ENCODE results near the gene C2. TPM values are rescaled to one million over a fixed set of nuclear protein-coding genes. Genes with fewer than 3 reads are reported as not detected.

C2 gene
- under 1 TPM in 1 of 6 donors, not detected in 5; 0.31 TPM for polyA plus RNA-seq (ENCODE audit: low read depth in 6 of 6)

DNA sequence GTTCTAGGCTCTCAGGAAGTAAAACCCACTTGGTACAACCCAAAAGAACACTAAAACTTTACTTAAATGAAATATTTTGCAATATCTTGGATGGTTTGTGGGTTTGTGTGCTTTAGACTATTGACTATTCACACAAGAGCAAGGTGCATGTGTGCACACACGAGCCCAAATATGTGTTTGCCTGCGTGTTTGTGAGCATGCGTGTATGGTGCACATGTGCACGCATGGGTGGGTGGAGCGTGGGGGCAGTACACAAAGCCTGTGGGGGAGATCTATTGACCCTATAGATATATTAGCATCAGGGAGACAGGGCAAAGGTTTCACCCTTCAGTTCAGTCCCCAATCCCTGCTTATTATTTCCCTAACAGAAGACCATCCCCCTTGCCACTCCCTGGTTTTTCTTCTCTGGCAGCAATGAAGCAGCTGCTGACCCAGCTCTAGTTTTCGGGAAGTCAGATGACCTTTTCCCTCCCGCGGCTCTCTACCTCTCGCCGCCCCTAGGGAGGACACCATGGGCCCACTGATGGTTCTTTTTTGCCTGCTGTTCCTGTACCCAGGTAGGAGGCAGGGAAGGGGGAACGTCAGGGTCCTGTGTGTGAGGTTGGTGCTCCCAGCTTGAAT, at the start of gene C2:
Gene C2 (plus strand): TSS at position 476 of the 621 bp plus-strand sequence. CDS start 36 bp downstream, at position 512.
- Mint-ChIP-seq H3K27ac (peak within 1 kb of the TSS in 1 of 6 donors; percentile 44), H3K4me1 (peaks cover 0 to 2% (median 0%) of the 10 kb centered on the region in 3 donors), H3K9me3 (peaks cover 0 to 2% (median 0%) of the 10 kb centered on the region in 7 donors), H3K4me3 (no peak within 1 kb of the TSS), H3K36me3 (no peaks in the 10 kb centered on the region), H3K27me3 (peaks cover 0 to 14% (median 7%) of the 10 kb centered on the region in 3 donors)
- no peak for ATAC-seq (ENCODE audit: low read depth in 2 of 2)
- DNase-seq = no peak

DNA sequence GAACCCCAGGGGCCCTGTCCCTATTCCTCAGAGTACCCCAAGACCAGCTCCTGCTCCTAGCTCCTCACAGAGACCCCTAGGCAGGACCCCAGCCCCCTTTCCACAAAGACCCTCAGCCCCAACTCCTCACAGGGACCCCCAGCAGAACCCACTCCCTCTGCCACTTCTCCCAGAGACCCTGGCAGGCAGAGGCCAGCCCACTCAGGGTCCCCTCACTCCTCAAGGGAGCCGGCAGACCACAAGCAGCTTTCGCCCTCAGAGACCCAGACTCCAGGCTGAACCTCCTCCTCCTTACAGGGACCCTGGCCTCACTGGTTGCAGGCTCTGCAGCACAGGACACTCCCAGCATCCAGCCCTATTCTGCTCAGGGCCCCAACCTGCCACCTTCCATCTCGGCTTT, 49.3 kb upstream of the C2 start:
- no peaks in the 10 kb centered on the region for H3K27me3 Mint-ChIP-seq
- H3K4me3 Mint-ChIP-seq = no peak overlapping the region
- peaks cover 13 to 34% of the 10 kb centered on the region in 2 donors for H3K36me3 Mint-ChIP-seq
- DNase-seq = no peak
- peak overlapping the region in 2 of 6 donors; percentile 28 to 57 for H3K27ac Mint-ChIP-seq
- no peaks in the 10 kb centered on the region for H3K9me3 Mint-ChIP-seq
- no peak for ATAC-seq (ENCODE audit: low read depth in 2 of 2)
- peaks cover 0 to 5% (median 4%) of the 10 kb centered on the region in 3 donors for H3K4me1 Mint-ChIP-seq

DNA sequence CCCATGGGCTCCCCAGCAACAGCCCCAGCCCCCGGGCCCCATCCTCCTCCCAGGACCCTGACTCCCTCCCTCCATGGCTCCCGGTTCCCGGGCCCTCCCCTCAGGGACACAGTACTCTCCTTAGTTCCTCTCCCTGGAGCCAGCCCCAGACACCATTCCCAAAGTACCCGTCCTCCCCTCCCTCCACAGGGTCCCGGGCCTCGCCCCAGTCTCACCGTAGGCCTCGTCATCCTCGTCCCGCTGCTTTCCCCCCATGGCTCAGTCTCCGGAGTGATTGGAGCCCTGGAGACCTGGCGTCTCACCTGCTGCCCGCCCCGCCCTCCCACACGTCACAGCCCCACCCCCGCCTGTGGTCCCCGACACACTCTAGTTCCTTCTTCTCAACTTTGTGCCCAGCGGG, 48.8 kb upstream of the C2 start, which contains the start of gene SLC44A4:
Gene SLC44A4 (minus strand): TSS at position 272 of the 400 bp plus-strand sequence. CDS start 17 bp downstream, at position 255.
- no peak within 1 kb of the TSS for H3K4me3 Mint-ChIP-seq
- no peak for DNase-seq
- H3K27me3 Mint-ChIP-seq = no peaks in the 10 kb centered on the region
- peaks cover 0 to 5% (median 4%) of the 10 kb centered on the region in 3 donors for H3K4me1 Mint-ChIP-seq
- H3K27ac Mint-ChIP-seq = peak within 1 kb of the TSS in 3 of 6 donors; percentile 28 to 63 (median 33)
- no peak for ATAC-seq (ENCODE audit: low read depth in 2 of 2)
- no peaks in the 10 kb centered on the region for H3K9me3 Mint-ChIP-seq
- H3K36me3 Mint-ChIP-seq = peaks cover 13 to 34% of the 10 kb centered on the region in 2 donors

DNA sequence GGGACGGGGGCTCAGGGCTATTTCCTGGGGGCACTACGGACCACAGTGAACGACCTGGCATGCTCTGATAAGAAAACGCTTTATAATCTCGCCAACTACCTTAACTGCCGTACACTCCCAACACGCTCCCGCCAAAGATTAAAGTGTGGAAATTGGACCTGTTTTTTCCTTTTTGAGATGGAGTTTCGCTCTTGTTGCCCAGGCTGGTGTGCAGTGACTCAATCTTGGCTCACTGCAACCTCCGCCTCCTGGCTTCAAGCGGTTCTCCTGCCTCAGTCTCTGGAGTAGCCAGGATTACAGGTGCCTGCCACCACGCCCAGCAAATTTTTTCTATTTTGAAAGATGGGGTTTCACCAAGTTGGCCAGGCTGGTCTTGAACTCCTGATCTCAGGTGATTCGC, 48.4 kb upstream of the C2 start:
- H3K27ac Mint-ChIP-seq = peak overlapping the region in 2 of 6 donors; percentile 33 to 63
- ATAC-seq (ENCODE audit: low read depth in 2 of 2) = no peak
- peaks cover 13 to 34% of the 10 kb centered on the region in 2 donors for H3K36me3 Mint-ChIP-seq
- H3K4me1 Mint-ChIP-seq = peaks cover 0 to 5% (median 4%) of the 10 kb centered on the region in 3 donors
- no peak overlapping the region for H3K4me3 Mint-ChIP-seq
- no peak for DNase-seq
- no peaks in the 10 kb centered on the region for H3K9me3 Mint-ChIP-seq
- H3K27me3 Mint-ChIP-seq = no peaks in the 10 kb centered on the region

DNA sequence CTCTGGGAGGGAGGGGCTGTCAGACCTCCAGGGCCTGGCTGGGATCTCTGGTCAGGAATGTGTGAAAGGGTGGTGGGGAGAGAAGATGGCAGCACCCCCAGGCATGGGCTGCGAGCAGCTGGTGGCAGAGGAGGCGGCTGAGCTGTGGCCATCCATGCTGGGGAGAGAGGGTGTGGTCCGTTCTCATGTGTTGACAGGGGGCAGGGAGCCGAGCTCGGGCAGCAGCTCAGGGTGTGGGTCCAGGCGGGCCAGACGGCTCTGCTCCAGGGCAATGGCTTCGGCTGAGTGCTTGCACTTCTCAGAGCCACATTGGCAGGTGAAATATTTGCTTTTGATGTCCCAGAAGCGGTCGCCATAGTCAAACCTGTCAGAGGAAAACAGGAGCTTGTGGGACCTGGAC, 47.6 kb upstream of the C2 start:
- peaks cover 0 to 5% (median 4%) of the 10 kb centered on the region in 3 donors for H3K4me1 Mint-ChIP-seq
- no peaks in the 10 kb centered on the region for H3K9me3 Mint-ChIP-seq
- H3K36me3 Mint-ChIP-seq = peaks cover 13 to 34% of the 10 kb centered on the region in 2 donors
- DNase-seq = no peak
- ATAC-seq (ENCODE audit: low read depth in 2 of 2) = no peak
- no peaks in the 10 kb centered on the region for H3K27me3 Mint-ChIP-seq
- H3K27ac Mint-ChIP-seq = no peak overlapping the region
- no peak overlapping the region for H3K4me3 Mint-ChIP-seq

DNA sequence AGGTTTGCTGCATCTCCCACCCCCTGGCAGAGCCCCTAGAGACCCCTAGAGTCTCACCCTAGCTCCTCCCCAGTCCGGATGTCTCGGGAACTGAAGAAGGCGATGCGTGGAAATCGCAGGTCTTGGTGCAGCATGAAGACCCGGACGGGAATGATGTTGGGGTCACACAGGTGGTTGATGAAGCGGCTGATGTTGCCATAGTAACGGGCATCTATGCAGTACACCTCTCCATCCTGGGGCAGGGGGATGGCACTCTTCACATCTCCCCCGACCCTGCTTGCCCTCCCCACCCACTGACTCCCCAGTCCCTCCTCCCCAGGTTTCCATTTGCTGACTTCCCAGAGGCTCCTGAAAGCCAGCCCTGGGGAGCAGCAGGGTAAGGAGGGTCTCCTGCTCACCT, 46.9 kb upstream of the C2 start:
- Mint-ChIP-seq H3K4me1 (peaks cover 0 to 5% (median 4%) of the 10 kb centered on the region in 3 donors), H3K4me3 (no peak overlapping the region), H3K36me3 (peaks cover 16 to 34% of the 10 kb centered on the region in 2 donors), H3K27ac (no peak overlapping the region), H3K9me3 (no peaks in the 10 kb centered on the region), H3K27me3 (no peaks in the 10 kb centered on the region)
- no peak for ATAC-seq (ENCODE audit: low read depth in 2 of 2)
- no peak for DNase-seq

DNA sequence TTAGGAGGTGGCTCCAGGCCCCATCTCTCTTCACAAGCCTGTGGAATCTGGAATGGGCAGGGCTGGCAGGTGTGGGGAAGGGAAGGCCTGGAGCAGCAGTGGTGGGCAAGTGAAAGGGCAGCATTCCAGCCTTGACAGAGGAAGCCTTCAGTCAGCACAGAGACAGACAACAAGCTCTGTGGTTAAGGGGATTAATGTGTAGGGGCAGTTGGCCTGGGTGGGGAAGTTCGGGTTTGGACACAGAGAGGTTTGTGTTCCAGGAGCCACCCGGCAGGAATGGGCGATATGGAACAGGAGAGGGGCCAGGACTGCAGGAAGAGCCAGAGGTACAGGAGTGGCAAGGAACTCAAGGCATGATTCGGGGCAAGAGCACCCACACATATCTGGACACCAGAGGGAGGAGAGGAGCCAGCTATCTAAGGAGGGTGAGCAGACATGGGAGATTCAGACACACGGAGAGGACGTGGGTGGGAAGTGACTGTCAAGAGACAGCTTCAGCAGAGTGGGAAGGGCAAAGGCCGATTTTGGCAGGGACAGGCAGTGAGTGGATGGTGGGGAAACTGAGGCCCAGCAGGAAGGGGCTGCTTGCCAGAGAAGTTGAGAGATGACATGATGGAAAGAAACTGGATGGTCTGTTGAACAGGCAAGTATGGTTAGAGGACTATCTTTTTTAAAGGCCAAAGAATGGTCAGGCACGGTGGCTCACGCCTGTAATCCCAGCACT, 46.2 kb upstream of the C2 start:
- Mint-ChIP-seq H3K27ac (peak overlapping the region in 2 of 6 donors; percentile 74 to 75), H3K27me3 (no peaks in the 10 kb centered on the region), H3K4me1 (peaks cover 0 to 8% (median 6%) of the 10 kb centered on the region in 3 donors), H3K36me3 (peaks cover 22 to 39% of the 10 kb centered on the region in 2 donors), H3K9me3 (no peaks in the 10 kb centered on the region), H3K4me3 (no peak overlapping the region)
- DNase-seq (no peak), ATAC-seq (ENCODE audit: low read depth in 2 of 2) (no peak)

DNA sequence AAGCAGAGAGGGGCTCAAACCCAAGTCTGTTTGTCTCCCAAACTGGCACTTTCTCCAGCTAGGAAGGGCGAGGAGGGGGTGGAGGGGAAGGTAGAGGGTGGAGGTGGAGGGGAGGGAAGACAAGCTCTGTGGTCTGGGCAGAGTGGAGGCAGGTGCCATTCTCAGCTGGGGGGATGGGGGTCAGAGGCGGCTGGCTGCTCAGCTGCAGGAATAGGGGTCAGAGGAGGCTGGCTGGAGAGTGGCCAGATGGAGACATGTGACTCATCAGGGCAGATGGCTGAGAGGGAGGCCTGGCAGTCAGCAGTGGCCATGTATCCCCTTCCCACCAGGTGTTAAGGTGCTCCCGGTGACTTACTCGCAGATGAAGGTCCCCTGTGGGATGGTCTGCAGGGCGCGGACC, 45.2 kb upstream of the C2 start:
- H3K4me3 Mint-ChIP-seq = no peak overlapping the region
- no peaks in the 10 kb centered on the region for H3K9me3 Mint-ChIP-seq
- H3K27ac Mint-ChIP-seq = peak overlapping the region in 2 of 6 donors; percentile 66 to 86
- H3K36me3 Mint-ChIP-seq = peaks cover 24 to 42% of the 10 kb centered on the region in 2 donors
- no peak for ATAC-seq (ENCODE audit: low read depth in 2 of 2)
- H3K27me3 Mint-ChIP-seq = no peaks in the 10 kb centered on the region
- H3K4me1 Mint-ChIP-seq = peaks cover 0 to 10% (median 6%) of the 10 kb centered on the region in 3 donors
- no peak for DNase-seq

DNA sequence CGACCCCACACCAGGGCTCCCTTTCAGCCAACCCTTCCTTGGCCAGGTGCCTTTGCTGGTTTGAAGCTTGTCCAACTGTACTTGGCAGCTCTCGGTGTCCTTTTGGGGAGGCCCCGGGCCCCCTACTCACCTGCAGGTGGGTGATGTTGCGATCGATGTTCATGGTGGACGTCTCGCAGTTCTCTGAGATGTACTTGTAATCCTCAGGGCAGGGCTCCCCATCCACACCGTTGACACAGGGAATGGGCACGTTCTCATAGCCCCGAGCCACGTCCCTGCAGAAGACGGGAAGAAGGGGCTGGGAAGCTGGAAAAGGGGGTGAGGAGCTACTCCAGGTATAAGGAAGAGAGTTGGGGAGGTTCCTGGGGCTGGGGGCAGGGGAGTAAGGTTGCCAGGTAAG, 43.8 kb upstream of the C2 start:
- no peak for DNase-seq
- ATAC-seq (ENCODE audit: low read depth in 2 of 2) = no peak
- peak overlapping the region in 1 of 6 donors; percentile 56 for H3K27ac Mint-ChIP-seq
- H3K27me3 Mint-ChIP-seq = no peaks in the 10 kb centered on the region
- no peaks in the 10 kb centered on the region for H3K9me3 Mint-ChIP-seq
- H3K36me3 Mint-ChIP-seq = peaks cover 24 to 42% of the 10 kb centered on the region in 2 donors
- H3K4me1 Mint-ChIP-seq = peaks cover 3 to 10% (median 6%) of the 10 kb centered on the region in 3 donors
- H3K4me3 Mint-ChIP-seq = no peak overlapping the region

DNA sequence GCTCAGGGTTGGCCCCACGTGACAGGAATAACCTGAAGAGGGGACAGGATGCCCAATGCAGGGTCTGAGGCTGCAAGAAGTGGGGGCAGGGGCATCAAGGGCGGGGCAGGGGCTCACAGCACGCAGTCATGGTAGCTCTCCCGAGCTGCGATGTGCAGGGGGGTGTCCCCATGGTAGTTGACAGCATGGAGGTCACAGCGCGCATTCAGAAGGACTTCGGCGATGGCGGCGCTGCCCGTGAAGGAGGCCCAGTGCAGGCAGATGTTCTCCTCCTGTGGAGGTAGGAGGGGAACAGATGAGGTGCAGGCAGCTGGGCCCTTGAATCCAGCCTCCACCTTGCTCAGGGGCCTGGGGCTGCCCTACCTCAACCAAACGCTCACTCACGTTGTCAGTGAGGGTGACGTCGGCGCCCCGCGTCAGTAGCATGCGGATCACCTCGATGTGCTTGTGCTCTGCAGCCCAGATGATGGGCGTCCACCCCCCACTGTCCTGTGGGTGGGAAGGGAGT, 42.9 kb upstream of the C2 start:
- peak overlapping the region in 1 of 6 donors; percentile 14 for H3K27ac Mint-ChIP-seq
- no peak for DNase-seq
- H3K9me3 Mint-ChIP-seq = no peaks in the 10 kb centered on the region
- H3K4me1 Mint-ChIP-seq = peaks cover 8 to 14% (median 12%) of the 10 kb centered on the region in 3 donors
- H3K27me3 Mint-ChIP-seq = no peaks in the 10 kb centered on the region
- H3K36me3 Mint-ChIP-seq = peaks cover 21 to 44% of the 10 kb centered on the region in 2 donors
- no peak overlapping the region for H3K4me3 Mint-ChIP-seq
- no peak for ATAC-seq (ENCODE audit: low read depth in 2 of 2)

DNA sequence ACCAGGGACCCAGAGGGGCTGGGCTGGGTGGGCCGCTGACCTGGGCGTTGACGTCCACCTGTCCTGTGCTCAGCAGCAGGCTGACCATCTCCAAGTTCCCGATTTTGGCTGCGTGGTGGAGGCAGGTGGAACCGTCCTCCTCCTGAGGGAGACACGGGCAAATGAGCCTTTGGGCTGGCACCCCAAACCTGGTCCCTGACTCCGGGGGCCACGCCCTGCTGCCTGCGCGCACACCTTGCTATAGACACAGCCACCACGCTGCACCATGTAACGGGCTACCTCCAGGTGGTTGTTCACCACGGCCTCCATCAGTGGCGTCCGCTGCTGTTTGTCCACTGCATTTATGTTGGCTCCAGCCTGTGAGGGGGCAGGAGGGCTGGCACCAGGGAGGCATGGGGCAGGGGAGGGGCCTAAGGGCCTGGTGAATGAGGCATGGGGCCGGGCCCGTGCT, 41.0 kb upstream of the C2 start:
- H3K4me3 Mint-ChIP-seq = no peak overlapping the region
- ATAC-seq (ENCODE audit: low read depth in 2 of 2) (no peak), DNase-seq (no peak)
- peaks cover 11 to 30% of the 10 kb centered on the region in 2 donors for H3K36me3 Mint-ChIP-seq
- peaks cover 6 to 14% (median 9%) of the 10 kb centered on the region in 3 donors for H3K4me1 Mint-ChIP-seq
- H3K9me3 Mint-ChIP-seq = no peaks in the 10 kb centered on the region
- no peaks in the 10 kb centered on the region for H3K27me3 Mint-ChIP-seq
- H3K27ac Mint-ChIP-seq = peak overlapping the region in 1 of 6 donors; percentile 41

DNA sequence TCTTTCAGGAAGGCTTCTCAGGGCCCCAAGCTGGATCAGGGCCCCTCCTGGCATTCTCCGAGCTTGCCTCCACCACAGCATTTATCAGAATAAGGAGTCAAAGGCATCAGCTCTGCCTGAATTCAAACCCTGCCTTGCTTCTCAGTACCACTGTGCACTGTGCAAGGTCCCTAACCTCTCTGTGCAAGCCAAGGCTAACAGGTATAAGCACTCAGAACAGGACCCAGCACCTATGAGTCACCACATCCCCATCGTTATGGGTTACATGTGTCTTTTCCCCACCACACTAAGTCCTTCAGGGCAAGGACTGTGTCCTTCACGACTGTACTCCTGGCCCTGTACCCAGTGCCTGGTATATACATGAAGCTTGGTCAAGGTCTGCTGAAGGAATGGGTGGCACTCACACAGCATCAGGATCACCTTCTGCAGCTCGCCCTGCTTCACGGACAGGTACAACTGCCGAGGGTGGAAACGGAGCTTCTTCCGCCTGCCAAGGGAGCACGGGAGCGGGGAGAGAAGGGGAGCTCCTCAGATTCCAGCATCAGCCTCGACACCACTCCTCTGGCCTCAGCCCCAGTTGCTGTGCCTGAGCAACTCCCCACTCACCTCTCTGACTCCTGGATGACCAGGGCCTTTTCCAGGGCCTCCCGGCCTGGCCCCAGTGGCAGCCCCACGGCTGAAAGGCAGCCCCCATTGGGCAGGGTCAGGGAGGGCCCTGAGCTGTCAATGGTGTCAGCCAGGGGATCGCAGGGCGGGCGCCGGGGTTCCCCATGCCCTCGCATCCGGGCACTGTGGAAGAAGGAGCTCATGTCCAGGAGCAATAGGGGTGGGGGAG, 40.1 kb upstream of the C2 start:
- Mint-ChIP-seq H3K9me3 (no peaks in the 10 kb centered on the region), H3K36me3 (peaks cover 11 to 21% of the 10 kb centered on the region in 2 donors), H3K27me3 (no peaks in the 10 kb centered on the region), H3K4me3 (no peak overlapping the region), H3K27ac (peak overlapping the region in 1 of 6 donors; percentile 42), H3K4me1 (peaks cover 6 to 14% (median 8%) of the 10 kb centered on the region in 3 donors)
- no peak for DNase-seq
- no peak for ATAC-seq (ENCODE audit: low read depth in 2 of 2)

Data from naive B cell (primary cell).